ACHN (cell line): ENCODE data around the gene MON1A.
A peak's percentile ranks its signal among the peaks of the same experiment; 100 is the strongest.
"Not testable (repeated sequence)": the region's sequence is repeated elsewhere in the genome, so short reads cannot be mapped to it uniquely, and the experiment has no call there.

Experiments
- DNase-seq: peaks from one replicate; pipeline ENCODE4 v3.0.0-alpha.2; 2015
- in situ Hi-C: cut with HindIII; loops from 2 replicates; pipeline ENCODE4 v1.10.0; 2017; ENCODE audit warnings: low sequenced_read_pairs, low pct_ligation_motif_present, low pct_unique_long_range_greater_than_20kb

MON1A gene

DNA sequence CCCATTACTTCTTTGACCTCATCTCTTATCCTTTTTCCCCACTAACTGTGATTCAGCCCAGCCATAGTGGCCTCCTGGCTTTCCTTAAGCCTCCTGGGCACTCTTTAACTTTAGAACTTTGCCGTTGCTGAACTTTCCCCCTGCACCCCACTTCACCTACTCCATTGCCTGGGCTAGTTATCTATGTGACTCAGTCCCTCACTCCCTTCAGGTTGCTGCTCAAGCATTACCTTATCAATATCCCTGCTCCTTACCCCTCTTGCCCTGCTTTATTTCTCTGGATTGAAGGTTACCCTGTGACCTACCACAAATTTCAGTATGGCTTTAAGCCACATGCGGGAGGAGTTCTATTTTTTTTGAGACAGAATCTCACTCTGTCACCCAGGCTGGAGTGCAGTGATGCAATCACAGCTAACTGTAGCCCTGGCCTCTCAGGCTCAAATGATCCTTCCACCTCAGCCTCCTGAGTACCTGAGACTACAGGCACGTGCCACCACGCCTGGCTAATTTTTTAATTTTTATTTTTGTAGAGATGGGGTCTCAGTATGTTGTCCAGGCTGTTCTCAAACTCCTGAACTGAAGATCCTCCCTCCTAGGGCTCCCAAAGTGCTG lies 3.4 kb downstream of the MON1A start:
- DNase-seq, result no peak
- in situ Hi-C loops, result no loop called here

DNA sequence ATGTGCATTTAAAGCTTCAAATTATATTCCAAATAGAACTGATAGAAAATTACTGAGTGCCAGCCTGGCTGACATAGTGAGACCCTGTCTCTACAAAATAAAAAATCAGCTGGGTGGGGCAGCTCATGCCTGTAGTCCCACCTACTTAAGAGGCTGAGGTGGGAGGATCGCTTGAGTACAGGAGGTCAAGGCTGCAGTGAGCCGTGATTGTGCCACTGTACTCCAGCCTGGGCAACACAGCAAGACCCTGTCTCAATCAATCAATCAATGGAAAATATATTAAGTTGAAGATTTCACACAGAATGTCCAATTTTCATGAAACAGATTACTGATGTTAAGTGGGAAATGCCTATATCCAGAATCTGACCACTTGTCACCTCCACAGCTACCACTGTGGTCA lies 4.1 kb downstream of the MON1A start:
- in situ Hi-C loops, result no loop called here
- no peak for DNase-seq

DNA sequence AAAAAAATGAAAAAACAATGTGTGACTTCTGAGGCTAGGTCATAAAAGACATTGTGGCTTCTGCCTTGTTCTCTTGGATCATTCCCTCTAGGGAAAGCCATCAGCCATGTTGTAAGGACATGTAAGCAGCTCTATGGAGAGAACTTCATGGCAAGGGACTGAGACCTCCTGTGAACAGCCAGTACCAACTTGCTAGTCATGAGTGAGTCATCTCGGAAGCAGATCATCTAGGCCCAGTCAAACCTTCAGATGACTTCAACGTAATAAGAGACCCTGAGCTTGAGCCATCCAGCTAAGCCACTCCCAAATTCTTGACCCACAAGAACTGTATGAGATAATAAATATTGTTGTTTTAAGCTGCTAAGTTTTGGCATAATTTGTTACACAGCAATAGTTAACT lies 4.9 kb downstream of the MON1A start:
- no peak for DNase-seq
- in situ Hi-C loops, result no loop called here

DNA sequence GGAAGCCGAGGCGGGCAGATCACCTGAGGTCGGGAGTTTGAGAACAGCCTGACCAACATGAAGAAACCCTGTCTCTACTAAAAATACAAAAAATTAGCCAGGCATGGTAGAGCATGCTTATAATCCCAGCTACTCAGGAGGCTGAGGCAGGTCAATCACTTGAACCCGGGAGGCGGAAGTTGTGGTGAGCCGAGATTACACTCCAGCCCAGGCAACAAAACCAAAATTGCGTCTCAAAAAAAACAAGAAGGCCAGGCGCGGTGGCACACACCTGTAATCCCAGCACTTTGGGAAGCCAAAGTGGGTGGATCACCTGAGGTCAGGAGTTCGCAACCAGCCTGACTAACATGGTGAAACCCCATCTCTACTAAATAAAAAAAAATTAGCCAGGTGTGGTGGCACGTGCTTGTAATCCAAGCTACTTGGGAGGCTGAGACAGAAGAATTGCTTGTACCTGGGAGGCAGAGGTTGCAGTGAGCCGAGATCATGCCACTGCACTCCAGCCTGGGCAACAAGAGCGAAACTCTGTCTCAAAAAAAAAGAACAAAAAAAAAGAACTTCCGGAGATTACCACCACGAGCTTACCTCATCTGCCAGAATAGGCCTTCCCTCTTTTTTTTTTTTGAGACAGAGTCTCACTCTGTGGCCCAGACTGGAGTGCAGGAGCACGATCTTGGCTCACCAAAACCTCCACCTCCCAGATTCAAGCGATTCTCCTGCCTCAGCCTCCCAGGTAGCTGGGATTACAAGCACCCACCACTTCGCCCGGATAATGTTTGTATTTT lies 11.6 kb downstream of the MON1A start:
- in situ Hi-C loops, DNase-seq: not testable (repeated sequence)

DNA sequence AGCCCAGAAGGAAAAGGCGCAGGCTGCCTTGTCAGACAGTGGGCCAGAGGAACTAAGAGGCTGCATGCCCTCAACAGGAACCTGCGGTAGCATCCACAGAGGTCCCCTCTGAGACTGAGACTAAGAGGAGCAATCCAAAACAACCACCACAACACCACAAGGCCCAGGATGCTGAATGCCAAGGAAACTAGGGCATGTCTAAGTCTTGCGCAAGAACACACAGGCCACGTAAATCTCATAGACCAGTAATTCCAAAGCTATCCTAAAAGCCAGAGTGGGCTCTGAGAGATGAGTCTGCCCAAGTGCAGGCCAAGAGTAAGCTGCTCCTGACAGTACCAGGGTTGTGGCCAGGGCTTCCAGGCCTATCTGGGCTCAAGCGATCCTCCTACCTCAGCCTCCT lies 12.9 kb downstream of the MON1A start:
- DNase-seq, result no peak
- in situ Hi-C loops, result no loop called here

DNA sequence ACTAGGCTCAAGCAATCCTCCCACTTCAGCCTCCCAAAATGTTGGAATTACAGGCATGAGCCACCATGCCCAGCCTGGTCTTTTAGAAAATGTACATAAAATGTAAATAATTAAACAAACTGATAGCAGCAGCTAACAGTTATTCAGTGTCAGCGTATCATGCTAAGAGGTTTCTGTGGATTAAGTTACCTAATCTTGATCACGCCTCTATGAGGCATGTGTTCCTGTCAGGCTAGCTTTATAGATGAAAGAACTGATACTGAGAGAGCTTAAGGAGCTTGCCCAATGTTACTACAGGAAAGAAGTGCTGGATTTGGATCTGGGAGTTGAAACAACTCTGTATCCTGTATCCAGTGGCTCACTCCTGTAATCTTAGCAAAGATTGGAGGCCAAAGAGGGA lies 14.7 kb downstream of the MON1A start:
- no peak for DNase-seq
- in situ Hi-C loops, result no loop called here

DNA sequence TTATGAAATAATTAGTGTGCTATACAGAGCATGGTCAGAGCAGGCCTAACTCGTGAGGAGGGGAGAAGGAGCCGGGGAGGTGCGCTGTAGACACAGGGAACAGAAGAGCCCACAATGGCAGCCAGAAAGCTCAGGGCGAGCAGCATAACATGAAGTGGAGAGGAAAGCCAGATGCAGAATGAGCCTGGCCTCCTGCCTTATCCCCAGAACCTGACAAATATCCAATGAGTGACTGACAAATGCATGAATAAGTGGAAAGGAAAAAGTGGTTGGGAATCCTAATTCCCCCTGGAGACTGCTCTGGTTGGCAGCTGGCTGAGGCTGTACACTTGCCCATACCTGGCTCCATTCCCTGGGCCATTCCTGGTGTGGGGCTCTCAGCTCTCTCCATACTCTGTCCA lies 16.7 kb downstream of the MON1A start:
- DNase-seq, result no peak
- in situ Hi-C loops, result no loop called here

DNA sequence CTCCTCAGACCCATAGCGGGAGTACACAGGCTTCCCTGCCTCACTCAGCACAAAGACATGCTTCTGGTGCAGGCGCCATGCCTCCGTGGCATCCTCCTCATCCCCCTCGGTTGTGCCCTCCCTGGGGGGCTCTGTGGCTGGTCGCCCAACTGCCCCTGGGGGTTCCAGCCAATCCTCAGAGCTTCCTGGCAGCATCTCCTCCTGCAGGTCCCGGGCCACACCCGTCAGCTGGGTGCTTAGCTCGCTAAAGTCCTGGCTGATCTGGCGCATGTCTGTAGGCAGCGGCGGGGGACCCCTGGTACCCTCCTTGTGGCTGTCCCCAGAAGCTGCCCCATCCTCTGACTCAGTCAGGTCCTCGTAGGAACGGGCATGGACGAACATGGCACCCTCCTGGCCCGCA lies 18.0 kb downstream of the MON1A start:
- DNase-seq, result no peak

DNA sequence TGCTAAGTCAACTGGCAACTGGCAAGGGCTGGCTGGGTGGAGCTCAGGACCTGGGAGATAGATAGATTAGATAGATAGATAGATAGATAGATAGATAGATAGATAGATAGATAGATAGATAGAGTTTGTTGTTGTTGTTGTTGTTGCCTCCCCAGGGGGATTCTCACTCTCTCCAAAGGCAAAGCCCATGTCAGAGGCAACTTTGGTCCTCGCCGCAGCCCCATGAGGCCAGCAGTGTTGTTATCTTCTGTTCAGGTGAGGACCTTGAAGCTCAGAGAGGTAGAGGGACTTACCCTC lies 18.5 kb downstream of the MON1A start:
- DNase-seq, result no peak
- in situ Hi-C loops, result no loop called here

More for the DNA sequence above, 18.0 kb downstream of the MON1A start:
- in situ Hi-C loops, result no loop called here

DNA sequence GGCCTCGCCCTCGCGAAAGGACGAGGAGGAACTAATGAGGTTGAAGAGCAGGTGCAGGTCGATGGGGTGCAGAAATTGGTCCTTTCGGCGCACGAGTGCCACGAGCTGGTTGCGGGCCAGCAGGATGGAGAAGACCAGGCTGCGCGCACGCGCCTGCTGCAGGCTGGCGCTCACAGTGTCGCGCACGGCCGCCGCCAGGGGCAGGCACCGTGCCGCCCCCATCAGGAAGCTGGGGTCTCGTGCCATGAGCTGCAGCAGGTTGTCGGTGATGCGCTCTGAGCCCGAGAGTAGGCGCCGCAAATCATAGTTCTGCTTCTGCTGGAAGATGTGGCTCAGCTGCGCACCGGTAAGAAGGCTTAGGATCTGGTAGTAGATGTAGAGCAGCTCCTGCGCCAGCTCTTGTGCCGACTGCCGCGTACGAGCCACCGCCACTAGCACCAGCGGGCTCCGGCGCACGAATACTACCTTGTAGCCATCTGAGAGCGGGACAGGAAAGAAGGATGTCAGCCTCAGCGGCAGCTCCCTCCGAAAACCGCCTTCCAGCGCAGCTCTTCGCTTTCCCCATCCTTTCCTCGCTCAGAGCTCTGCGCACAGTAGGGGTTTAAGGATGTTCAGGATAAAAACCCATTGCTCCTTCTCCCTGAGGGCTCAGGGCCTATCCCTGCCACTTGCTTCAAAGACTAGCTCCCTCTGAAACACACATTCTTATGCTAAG lies 19.0 kb downstream of the MON1A start:
- no peak for DNase-seq
- in situ Hi-C loops, result no loop called here

DNA sequence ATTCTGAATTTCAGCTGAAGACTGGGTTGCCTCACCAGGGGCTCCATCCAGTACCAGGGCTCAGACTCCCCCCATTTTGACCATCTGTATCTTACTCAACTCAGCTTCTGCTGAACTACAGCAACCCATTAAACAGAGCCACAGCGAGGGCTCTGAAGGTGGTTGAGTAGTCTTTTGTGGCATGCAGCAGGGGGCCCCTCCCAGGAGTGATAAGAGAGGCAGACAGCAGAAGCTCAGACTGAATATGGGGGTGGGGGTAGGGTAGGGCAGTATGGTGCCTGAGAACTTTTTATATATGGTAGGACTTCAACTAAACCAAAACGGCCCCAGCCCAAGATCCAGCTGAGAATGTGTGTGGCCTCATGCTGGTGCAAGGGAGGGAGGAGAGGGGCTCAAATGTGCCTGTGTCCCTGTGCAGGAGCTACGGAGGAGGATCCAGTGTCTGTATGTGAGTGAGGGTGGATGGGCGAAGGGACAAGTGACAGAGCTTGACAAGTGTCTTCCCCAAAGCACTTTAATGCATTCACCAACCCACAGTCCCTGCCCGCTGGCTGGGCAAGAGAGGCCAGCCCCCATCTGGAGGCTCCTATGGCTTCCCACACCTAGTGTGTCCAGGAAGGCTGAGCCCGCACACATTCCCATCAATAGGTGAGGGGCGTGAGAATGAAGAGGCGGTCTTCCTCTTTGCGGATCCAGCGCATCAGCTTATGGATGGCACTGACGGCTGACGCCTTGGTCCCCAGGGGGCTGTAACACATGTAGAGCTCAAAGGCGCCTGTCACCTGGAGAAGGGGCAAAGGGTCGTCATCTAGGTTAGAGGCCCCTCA lies 21.0 kb downstream of the MON1A start:
- in situ Hi-C loops, result no loop called here
- DNase-seq, result no peak

DNA sequence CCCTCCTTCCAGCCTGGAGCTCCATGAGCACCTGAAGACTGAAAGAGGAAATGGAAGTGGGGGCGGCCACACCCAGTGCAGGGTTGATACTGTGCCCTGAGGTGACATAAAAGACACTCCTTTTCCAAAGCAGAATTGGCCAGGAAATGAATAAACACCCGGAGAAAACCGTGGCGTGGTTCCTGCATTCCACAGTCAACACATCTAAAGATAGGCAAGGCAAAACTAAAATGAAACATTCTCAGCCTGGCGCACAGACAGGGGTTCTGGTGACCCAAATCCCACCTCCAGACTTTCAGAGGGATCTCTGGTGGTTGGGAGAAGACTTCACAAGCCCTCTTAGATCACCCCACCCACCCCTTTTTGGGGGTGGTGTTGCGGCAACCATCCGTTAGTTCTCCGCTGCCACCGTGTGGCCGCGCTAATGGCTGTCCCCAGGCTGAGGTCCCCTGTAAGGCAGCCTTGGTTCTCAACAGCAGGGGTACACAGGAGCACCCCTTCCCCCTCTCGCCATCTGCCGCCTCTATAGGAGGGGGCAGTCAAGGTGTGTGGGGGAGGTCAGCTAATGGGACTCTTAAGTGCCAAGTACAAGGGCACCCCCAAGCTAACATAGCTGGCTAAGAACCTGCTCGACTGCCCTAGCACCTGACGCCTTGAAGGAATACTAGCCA lies 23.4 kb downstream of the MON1A start:
- in situ Hi-C loops, result no loop called here
- peak; percentile 38 for DNase-seq

DNA sequence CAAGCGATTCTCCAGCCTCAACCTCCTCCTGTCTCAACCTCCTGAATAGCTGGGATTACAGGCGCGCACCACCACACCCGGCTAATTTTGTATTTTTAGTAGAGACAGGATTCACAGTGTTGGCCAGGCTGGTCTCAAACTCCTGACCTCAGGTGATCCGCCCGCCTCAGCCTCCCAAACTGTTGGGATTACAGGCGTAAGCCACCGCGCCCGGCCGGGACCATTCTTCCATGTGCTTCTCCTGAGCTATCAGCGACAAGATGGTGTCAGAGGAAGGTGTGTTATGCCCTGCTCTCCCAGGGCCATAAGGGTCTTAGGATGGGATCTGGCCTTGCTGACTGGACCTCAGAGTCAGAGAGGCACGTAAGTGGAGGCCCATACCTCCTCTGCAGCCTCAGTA lies 25.2 kb downstream of the MON1A start:
- in situ Hi-C loops, DNase-seq: not testable (repeated sequence)

DNA sequence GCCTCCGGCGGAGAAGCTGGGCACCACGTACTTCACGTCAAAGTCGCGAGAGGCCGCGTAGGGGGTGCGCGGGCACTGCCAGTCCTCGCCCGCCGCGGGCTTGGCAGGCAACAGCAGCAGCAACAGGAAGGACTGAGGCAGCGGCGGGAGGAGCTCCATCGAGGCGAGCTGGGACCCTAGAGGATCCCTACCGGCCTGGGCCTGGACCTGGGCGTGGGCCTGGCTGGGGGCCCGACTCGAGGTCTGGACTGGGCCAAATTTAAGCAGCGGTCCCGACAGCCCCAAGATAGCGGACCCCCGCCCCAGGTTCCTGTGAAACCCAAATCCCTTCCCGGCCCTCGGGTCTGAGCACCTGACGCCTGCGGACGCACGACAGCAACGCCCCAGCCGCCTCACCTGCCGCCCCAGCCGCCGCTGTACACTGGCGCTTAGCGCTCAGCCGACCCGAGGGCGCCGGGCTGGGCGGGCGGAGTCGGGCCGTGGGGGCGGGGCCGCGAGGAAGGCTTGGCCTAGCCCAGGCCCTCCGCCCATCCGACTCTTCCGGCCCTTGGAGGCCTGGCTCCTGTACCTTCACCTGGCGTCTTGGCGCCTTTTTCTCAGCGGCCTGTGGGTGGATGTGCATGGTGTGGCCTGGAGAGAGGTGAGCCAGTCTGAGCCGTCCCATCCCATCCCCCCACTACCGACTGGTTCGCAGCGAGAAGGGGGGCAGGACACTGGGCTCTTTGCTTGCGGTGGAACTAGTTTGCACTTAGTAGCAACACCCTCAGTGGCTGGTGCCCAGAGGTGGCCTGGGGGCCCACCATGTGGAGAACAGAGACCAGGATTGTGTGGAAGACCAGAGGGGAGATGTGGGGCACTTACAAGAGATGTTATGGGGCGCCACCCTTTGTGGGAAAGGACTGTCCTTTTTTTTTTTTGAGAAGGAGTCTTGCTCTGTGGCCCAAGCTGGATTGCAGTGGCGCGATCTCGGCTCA lies 25.9 kb downstream of the MON1A start, which contains the start of gene MST1R:
TSS of gene MST1R (minus strand) at position 423 of the 974 bp plus-strand sequence. CDS start at position 159, 264 bp downstream.
- in situ Hi-C loops, result no loop called here
- peak; percentile 66 for DNase-seq

DNA sequence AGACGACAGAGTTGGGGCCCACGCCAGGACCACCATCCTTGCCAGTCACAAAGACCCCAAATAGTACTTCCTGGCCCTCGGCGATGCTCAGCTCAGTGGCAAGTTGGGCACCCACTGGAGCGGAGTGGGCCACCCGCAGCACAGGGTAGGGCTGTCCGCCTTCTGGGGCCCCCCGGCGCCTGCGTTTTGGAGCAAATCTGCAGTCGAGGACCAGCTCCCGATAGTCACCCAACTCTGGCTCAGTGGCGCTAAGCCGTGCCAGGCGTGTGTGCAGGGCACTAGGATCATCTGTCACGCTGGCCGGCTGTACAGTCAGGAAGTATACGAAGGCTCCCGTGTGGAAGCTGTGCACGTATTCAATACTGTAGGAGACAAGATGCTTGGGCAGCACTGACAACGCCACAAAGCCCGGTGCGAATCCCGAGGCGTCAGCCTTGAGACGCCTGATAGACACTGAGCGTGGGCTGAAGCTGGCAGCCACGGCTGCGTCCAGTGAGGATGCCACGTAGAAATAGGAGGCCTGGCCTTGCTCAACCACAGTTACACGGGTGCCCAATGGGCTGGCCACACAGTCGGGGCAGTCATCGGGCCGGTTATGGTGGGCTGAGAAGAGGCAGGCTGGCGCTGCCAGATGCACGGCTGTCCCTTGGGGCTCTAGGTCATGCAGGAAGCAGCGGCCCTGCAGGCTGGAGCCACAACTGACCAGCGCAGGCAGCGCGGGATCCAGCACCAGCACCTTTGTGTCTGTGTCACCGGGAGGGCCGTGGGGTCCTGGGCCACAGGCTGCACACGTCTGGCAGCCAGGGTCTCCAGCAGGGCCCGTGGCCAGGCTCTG lies 26.9 kb downstream of the MON1A start:
- in situ Hi-C loops, result no loop called here
- DNase-seq, result no peak
